Measurements from ENCODE around the gene RRAD.
"Not testable (repeated sequence)": the region's sequence is repeated elsewhere in the genome, so short reads cannot be mapped to it uniquely, and the experiment has no call there.

Gene RRAD

DNA sequence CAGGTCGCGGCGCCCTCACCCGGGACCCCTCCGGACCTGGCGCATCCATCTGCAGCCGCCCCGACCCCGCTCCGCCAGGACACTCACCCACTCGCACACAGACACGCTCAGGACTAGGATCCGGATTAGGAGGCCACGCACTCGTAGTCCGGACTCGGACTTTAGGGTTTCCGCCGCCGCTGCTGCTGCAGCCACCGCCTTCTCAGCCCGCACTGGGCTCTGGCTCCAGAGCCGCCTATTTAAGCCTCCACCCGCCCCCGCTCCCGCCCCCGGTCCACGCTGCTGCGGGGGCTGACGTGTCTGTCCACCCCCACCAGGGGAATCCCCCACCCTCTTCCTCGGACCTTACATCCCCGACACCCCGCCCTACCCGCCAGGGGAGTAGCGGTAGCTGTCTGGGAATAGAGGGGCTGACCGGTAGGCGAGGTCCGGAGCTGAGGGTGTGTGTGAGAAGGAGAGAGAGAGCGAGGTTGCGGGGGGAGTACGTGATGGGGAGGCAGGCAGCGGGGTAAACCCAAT is at the start of gene RRAD:
Gene RRAD, minus strand, starts transcription at position 214 of the 519 bp plus-strand sequence. CDS start 356 bp downstream, outside the sequence.
- no peak for DNase-seq (ENCODE audit: low read depth, low spot score)

GRCh38 chr16:66974932-66975246 is 49.6 kb upstream of the RRAD start:
- not testable (repeated sequence) for DNase-seq (ENCODE audit: low read depth, low spot score)

DNA sequence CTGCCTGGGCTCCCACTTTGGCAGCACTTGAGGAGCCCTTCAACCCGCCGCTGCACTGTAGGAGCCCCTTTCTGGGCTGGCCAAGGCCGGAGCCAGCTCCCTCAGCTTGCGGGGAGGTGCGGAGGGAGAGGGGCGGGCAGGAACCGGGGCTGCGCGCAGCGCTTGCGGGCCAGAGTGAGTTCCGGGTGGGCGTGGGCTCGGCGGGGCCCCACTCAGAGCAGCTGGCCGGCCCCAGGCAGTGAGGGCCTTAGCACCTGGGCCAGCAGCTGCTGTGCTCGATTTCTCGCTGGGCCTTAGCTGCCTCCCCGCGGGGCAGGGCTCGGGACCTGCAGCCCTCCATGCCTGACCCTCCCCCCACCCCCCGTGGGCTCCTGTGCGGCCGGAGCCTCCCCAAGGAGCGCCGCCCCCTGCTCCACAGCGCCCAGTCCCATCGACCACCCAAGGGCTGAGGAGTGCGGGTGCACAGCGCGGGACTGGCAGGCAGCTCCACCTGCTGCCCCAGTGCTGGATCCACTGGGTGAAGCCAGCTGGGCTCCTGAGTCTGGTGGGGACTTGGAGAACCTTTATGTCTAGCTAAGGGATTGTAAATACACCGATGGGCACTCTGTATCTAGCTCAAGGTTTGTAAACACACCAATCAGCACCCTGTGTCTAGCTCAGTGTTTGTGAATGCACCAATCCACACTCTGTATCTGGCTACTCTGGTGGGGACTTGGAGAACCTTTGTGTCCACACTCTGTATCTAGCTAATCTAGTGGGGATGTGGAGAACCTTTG is 49.0 kb upstream of the RRAD start:
- DNase-seq (ENCODE audit: low read depth, low spot score): not testable (repeated sequence)

- no peak for DNase-seq (ENCODE audit: low read depth, low spot score)
Measured at GRCh38 chr16:66973716-66974115, 48.4 kb upstream of the RRAD start.

GRCh38 chr16:66972983-66973382 is 47.6 kb upstream of the RRAD start:
- DNase-seq (ENCODE audit: low read depth, low spot score): peak; percentile 18

DNA sequence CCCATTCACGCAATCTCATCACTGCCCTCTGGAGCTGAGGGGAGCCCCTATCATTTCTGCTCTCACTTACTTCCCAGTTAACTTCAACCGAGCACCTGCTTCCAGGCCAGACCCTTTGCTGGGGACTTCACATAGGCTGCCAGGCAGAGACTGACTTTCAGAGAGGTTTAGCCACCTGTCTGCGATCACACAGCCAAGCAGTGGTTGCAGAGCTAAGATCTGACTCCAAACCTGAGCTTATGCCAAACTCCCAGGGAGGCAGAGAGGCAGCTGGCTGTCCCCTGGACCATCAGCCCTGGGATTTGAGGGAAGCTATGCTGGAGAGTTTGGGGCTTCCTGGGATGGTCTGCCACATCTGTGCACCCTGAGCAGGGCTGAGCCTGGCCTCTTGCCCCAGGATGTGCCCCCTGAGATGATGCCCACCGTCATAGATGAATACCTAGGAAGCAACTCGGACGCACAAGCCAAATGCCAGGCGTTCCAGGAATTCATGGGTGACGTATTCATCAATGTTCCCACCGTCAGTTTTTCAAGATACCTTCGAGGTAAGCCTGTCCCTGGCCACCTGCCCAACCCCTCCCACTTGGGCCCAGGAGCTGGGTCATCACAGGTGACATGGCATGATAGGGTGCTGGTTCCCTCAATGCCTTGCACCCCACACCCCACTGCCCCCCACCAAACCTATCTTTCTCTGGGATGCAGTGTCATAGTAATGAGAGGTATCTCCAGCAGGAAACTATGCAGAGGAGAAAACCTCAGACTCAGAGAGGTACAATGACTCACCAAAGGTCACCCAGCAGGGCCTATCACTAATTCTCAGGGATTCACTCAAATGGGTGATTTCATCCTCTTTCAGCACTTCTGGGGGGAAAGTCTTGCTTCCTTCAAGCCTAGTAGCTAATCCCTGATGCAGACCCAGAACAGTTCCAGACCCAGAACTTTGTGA is 45.7 kb upstream of the RRAD start:
- no peak for DNase-seq (ENCODE audit: low read depth, low spot score)

DNA sequence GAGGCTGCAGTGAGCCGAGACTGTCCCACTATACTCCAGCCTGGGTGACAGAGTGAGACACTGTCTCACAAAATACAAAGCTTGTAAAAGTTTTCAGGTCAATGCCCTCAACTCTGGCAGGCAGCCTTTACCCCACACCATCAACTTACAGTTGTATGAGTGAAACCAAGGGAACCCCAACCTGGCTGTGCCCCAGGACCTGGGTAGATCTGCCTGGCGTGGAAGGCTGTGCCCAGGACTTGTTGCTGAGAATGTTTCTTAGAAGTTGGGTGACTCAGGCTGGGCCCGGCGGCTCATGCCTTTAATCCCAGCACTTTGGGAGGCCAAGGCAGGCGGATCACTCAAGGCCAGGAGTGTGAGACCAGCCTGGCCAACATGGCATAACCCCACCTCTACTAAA is 43.5 kb upstream of the RRAD start:
- no peak for DNase-seq (ENCODE audit: low read depth, low spot score)

GRCh38 chr16:66964049-66964448 is 38.7 kb upstream of the RRAD start:
- no peak for DNase-seq (ENCODE audit: low read depth, low spot score)

GRCh38 chr16:66961914-66962313 is 36.6 kb upstream of the RRAD start:
- no peak for DNase-seq (ENCODE audit: low read depth, low spot score)

- peak; percentile 90 for DNase-seq (ENCODE audit: low read depth, low spot score)
Measured at GRCh38 chr16:66961065-66961744, 35.9 kb upstream of the RRAD start, which contains the start of gene CES3. CES3 (plus strand) TSS chr16:66961266; CDS start chr16:66961308, 42 bp downstream.

DNA sequence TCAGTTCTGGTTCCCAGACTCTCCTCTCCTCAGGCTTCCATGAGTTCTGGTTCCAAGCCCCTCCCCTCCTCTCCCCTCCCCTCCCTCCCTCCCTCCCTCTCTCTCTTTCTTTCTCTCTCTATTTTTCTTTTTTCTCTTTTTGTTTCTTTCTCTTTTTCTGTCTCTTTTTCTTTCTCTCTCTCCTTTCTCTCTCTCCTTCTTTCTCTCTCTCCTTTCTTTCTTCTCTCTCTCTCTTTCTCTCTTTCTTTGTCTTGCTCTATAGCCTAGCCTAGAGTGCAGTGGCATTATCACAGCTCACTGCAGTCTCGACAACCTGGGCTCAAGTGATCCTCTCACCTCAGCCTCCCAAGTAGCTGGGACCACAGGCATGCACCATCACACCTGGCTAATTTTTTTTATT is 34.9 kb upstream of the RRAD start:
- no peak for DNase-seq (ENCODE audit: low read depth, low spot score)

DNA sequence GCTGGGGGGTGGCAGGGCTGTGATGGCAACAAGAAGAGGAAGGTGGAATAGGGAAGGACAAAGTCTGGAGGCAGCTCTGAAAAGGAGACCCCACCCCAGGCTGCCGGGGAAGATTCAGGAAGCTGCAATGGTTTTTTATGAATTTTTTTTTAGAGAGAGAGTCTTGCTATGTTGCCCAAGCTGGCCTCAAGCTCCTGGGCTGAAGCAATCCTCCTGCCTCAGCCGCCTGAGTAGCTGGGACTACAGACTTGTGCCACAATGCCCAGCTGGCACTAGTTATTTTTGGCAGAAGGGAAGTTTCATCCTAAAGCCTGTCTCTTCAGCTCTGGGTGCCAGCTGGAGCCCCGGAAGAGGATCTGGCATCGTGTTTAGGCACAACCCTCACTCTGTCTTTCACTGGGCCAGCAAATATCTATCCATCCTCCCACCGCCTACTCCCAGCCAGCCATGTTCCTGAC is 34.4 kb upstream of the RRAD start:
- DNase-seq (ENCODE audit: low read depth, low spot score): no peak

- DNase-seq (ENCODE audit: low read depth, low spot score): no peak
Measured at GRCh38 chr16:66958857-66959703, 33.7 kb upstream of the RRAD start.

DNA sequence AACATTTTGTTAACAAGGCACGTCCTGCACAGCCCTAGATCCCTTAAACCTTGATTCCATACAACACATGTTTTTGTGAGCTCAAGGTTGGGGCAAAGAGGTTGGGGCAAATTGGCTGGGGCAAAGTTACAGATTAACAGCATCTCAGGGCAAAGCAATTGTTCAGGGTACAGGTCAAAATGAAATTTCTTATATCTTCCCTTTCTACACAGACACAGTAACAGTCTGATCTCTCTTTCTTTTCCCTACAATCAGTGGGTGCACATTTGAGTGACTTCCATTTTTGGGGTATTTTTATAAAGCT is 30.8 kb upstream of the RRAD start:
- not testable (repeated sequence) for DNase-seq (ENCODE audit: low read depth, low spot score)

GRCh38 chr16:66955363-66956153 is 30.2 kb upstream of the RRAD start:
- DNase-seq (ENCODE audit: low read depth, low spot score): not testable (repeated sequence)

- DNase-seq (ENCODE audit: low read depth, low spot score): peak; percentile 76
Measured at GRCh38 chr16:66954097-66954659, 28.8 kb upstream of the RRAD start.

- DNase-seq (ENCODE audit: low read depth, low spot score): no peak
Measured at GRCh38 chr16:66953462-66954096, 28.2 kb upstream of the RRAD start.

DNA sequence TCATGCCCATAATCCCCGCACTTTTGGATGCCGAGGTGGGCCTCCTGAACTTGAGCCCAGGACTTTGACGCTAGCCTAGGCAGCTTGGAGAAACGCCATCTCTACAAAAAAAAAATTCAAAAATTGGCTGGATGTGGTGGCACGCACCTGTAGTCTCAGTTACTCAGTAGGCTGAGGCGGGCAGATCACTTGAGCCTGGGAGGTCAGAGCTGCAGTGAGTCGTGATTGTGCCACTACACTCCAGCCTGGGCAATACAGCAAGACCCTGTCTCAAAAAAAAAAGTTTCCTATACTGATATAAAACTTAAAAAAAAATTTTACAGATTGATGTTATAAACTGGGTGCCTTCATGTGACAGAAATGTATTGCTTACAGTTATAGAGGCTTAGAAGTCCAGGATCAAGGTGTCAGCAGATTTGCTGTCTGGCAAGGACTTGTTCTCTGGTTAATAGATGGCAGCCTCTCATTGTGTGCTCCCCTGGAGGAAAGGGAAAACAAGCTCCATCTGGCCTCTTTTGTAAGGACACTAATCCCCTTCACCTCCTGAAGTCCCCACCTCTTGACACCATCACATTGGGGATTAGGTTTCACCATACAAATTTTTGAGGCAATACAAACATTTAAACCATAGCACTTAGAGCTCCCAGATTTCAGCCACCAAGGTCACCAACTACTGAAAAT is 27.2 kb upstream of the RRAD start:
- no peak for DNase-seq (ENCODE audit: low read depth, low spot score)
